ENCODE results near the gene CDKN1A. TPM values are rescaled to one million over a fixed set of nuclear protein-coding genes. Genes with fewer than 3 reads are reported as not detected.
"Not testable (repeated sequence)": the region's sequence is repeated elsewhere in the genome, so short reads cannot be mapped to it uniquely, and the experiment has no call there.

Gene CDKN1A
- total and polyA plus RNA-seq, 5 donors from 2014 or later, result 1.4 to 115 (median 1.6) TPM

GRCh38 chr6:36649701-36650484 is 28.6 kb upstream of the CDKN1A start:
- ATAC-seq (ENCODE audit: low read depth in 2 of 2) (no peak), DNase-seq (no peak)
- peak overlapping the region in 1 of 3 donors; percentile 60 for H3K27ac Mint-ChIP-seq
- H3K4me3 Mint-ChIP-seq, result no peak overlapping the region
- Histone ChIP-seq H3K4me1 (ENCODE audit: control insufficient read depth, insufficient read depth, low read length, poor library complexity, severe bottlenecking) (no peaks in the 10 kb centered on the region), H3K27ac (ENCODE audit: insufficient read depth, low read length, poor library complexity, severe bottlenecking) (no peak overlapping the region), H3K4me3 (ENCODE audit: low read depth, low read length) (no peak overlapping the region), H3K36me3 (ENCODE audit: control insufficient read depth, insufficient read depth, low read length) (no peaks in the 10 kb centered on the region), H3K27me3 (ENCODE audit: control insufficient read depth, insufficient read depth, low read length) (peaks cover 8% of the 10 kb centered on the region), H3K9me3 (ENCODE audit: control insufficient read depth in 2 of 2, low read length in 2 of 2) (no peaks in the 10 kb centered on the region)
- no peaks in the 10 kb centered on the region for H3K4me1 Mint-ChIP-seq
- no peaks in the 10 kb centered on the region for H3K36me3 Mint-ChIP-seq
- peaks cover 77% of the 10 kb centered on the region for H3K27me3 Mint-ChIP-seq
- no peaks in the 10 kb centered on the region for H3K9me3 Mint-ChIP-seq

DNA sequence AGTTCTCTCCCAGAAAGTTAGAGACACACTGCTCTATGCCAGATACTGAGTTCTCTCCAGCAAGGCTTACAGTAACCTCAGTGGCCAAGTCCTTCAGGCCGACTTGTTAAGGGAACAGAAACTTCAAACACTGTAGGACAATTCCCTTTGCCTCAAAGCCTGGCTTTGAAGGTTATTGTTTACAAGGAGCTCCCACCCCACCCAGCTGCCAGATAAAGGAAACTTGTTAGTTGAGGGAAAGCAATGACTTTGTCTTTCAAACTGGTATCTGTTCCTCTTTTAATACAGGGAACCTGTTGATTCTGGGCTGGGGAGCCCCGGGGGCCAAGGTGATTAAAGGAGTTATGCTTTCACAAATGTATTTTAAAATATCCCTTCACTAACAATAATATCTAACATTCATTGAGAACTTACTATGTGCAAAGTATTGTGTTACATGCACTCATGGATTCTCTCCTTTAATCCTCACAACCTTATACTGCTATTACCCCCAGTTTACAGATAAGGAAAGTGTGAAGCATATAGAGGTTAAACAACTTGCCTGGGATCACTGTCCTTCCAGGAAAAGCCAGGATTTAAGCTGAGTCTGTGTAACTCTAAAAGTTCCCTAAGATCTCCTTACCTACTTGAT is 27.6 kb upstream of the CDKN1A start:
- no peak overlapping the region for H3K4me3 ChIP-seq (ENCODE audit: low read depth, low read length)
- ATAC-seq (ENCODE audit: low read depth in 2 of 2) (no peak), DNase-seq (no peak)
- Mint-ChIP-seq H3K36me3 (no peaks in the 10 kb centered on the region), H3K27me3 (peaks cover 80% of the 10 kb centered on the region), H3K4me1 (no peaks in the 10 kb centered on the region), H3K27ac (no peak overlapping the region), H3K4me3 (no peak overlapping the region), H3K9me3 (no peaks in the 10 kb centered on the region)
- no peak overlapping the region for H3K27ac ChIP-seq (ENCODE audit: insufficient read depth, low read length, poor library complexity, severe bottlenecking)
- no peaks in the 10 kb centered on the region for H3K4me1 ChIP-seq (ENCODE audit: control insufficient read depth, insufficient read depth, low read length, poor library complexity, severe bottlenecking)
- H3K27me3 ChIP-seq (ENCODE audit: control insufficient read depth, insufficient read depth, low read length), result peaks cover 12% of the 10 kb centered on the region
- H3K9me3 ChIP-seq (ENCODE audit: control insufficient read depth in 2 of 2, low read length in 2 of 2), result no peaks in the 10 kb centered on the region
- H3K36me3 ChIP-seq (ENCODE audit: control insufficient read depth, insufficient read depth, low read length), result no peaks in the 10 kb centered on the region

GRCh38 chr6:36651659-36652379 is 26.7 kb upstream of the CDKN1A start:
- Histone ChIP-seq H3K4me1 (ENCODE audit: control insufficient read depth, insufficient read depth, low read length, poor library complexity, severe bottlenecking) (no peaks in the 10 kb centered on the region), H3K4me3 (ENCODE audit: low read depth, low read length) (no peak overlapping the region), H3K9me3 (ENCODE audit: control insufficient read depth in 2 of 2, low read length in 2 of 2) (no peaks in the 10 kb centered on the region), H3K27me3 (ENCODE audit: control insufficient read depth, insufficient read depth, low read length) (peaks cover 14% of the 10 kb centered on the region), H3K27ac (ENCODE audit: insufficient read depth, low read length, poor library complexity, severe bottlenecking) (no peak overlapping the region), H3K36me3 (ENCODE audit: control insufficient read depth, insufficient read depth, low read length) (no peaks in the 10 kb centered on the region)
- no peaks in the 10 kb centered on the region for H3K4me1 Mint-ChIP-seq
- no peak overlapping the region for H3K4me3 Mint-ChIP-seq
- ATAC-seq (ENCODE audit: low read depth in 2 of 2) (no peak), DNase-seq (no peak)
- peaks cover 80% of the 10 kb centered on the region for H3K27me3 Mint-ChIP-seq
- H3K9me3 Mint-ChIP-seq, result no peaks in the 10 kb centered on the region
- no peaks in the 10 kb centered on the region for H3K36me3 Mint-ChIP-seq
- H3K27ac Mint-ChIP-seq, result peak overlapping the region in 1 of 3 donors; percentile 23

DNA sequence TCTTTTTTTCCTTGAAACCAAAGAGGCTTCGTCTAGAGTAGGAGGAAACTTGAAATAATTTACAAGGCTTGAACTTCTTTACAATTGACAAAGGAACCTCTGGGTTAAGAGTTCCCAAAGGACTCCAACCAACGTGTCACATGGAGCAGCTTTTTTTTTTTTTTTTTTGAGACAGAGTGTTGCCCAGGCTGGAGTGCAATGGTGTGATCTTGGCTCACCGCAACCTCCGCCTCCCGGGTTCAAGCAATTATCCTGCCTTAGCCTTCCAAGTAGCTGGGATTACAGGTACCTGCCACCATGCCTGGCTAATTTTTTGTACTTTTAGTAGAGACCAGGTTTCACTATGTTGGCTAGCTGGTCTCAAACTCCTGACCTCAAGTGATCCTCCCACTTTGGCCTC is 24.0 kb upstream of the CDKN1A start:
- H3K4me3 ChIP-seq (ENCODE audit: low read depth, low read length); H3K4me1 Mint-ChIP-seq; H3K4me1 ChIP-seq (ENCODE audit: control insufficient read depth, insufficient read depth, low read length, poor library complexity, severe bottlenecking); H3K36me3 Mint-ChIP-seq; H3K27ac ChIP-seq (ENCODE audit: insufficient read depth, low read length, poor library complexity, severe bottlenecking); ATAC-seq (ENCODE audit: low read depth in 2 of 2); DNase-seq; H3K4me3 Mint-ChIP-seq; H3K36me3 ChIP-seq (ENCODE audit: control insufficient read depth, insufficient read depth, low read length); H3K9me3 ChIP-seq (ENCODE audit: control insufficient read depth in 2 of 2, low read length in 2 of 2); H3K9me3 Mint-ChIP-seq; H3K27ac Mint-ChIP-seq: not testable (repeated sequence)
- peaks cover 79% of the 10 kb centered on the region for H3K27me3 Mint-ChIP-seq
- H3K27me3 ChIP-seq (ENCODE audit: control insufficient read depth, insufficient read depth, low read length), result peaks cover 28% of the 10 kb centered on the region

- H3K4me1 ChIP-seq (ENCODE audit: control insufficient read depth, insufficient read depth, low read length, poor library complexity, severe bottlenecking), result no peaks in the 10 kb centered on the region
- Mint-ChIP-seq H3K27me3 (peaks cover 79% of the 10 kb centered on the region), H3K4me1 (no peaks in the 10 kb centered on the region), H3K4me3 (no peak overlapping the region), H3K36me3 (no peaks in the 10 kb centered on the region), H3K9me3 (no peaks in the 10 kb centered on the region), H3K27ac (no peak overlapping the region)
- H3K4me3 ChIP-seq (ENCODE audit: low read depth, low read length), result no peak overlapping the region
- no peaks in the 10 kb centered on the region for H3K9me3 ChIP-seq (ENCODE audit: control insufficient read depth in 2 of 2, low read length in 2 of 2)
- ATAC-seq (ENCODE audit: low read depth in 2 of 2), result no peak
- peaks cover 26% of the 10 kb centered on the region for H3K27me3 ChIP-seq (ENCODE audit: control insufficient read depth, insufficient read depth, low read length)
- no peak overlapping the region for H3K27ac ChIP-seq (ENCODE audit: insufficient read depth, low read length, poor library complexity, severe bottlenecking)
- H3K36me3 ChIP-seq (ENCODE audit: control insufficient read depth, insufficient read depth, low read length), result no peaks in the 10 kb centered on the region
- no peak for DNase-seq
These were observed 23.3 kb upstream of the CDKN1A start for GRCh38 chr6:36655085-36655724.

- H3K4me3 ChIP-seq (ENCODE audit: low read depth, low read length), result no peak overlapping the region
- Mint-ChIP-seq H3K4me1 (no peaks in the 10 kb centered on the region), H3K9me3 (no peaks in the 10 kb centered on the region), H3K36me3 (no peaks in the 10 kb centered on the region), H3K27me3 (peaks cover 75% of the 10 kb centered on the region), H3K4me3 (no peak overlapping the region), H3K27ac (no peak overlapping the region)
- H3K9me3 ChIP-seq (ENCODE audit: control insufficient read depth in 2 of 2, low read length in 2 of 2), result no peaks in the 10 kb centered on the region
- DNase-seq (no peak), ATAC-seq (ENCODE audit: low read depth in 2 of 2) (no peak)
- no peaks in the 10 kb centered on the region for H3K4me1 ChIP-seq (ENCODE audit: control insufficient read depth, insufficient read depth, low read length, poor library complexity, severe bottlenecking)
- H3K27ac ChIP-seq (ENCODE audit: insufficient read depth, low read length, poor library complexity, severe bottlenecking), result no peak overlapping the region
- H3K36me3 ChIP-seq (ENCODE audit: control insufficient read depth, insufficient read depth, low read length), result no peaks in the 10 kb centered on the region
- H3K27me3 ChIP-seq (ENCODE audit: control insufficient read depth, insufficient read depth, low read length), result peaks cover 31% of the 10 kb centered on the region
These were observed 22.1 kb upstream of the CDKN1A start for GRCh38 chr6:36656441-36656840.

GRCh38 chr6:36657271-36657670 is 21.2 kb upstream of the CDKN1A start:
- Histone ChIP-seq H3K4me3 (ENCODE audit: low read depth, low read length) (no peak overlapping the region), H3K4me1 (ENCODE audit: control insufficient read depth, insufficient read depth, low read length, poor library complexity, severe bottlenecking) (no peaks in the 10 kb centered on the region), H3K36me3 (ENCODE audit: control insufficient read depth, insufficient read depth, low read length) (no peaks in the 10 kb centered on the region), H3K27ac (ENCODE audit: insufficient read depth, low read length, poor library complexity, severe bottlenecking) (no peak overlapping the region), H3K9me3 (ENCODE audit: control insufficient read depth in 2 of 2, low read length in 2 of 2) (no peaks in the 10 kb centered on the region), H3K27me3 (ENCODE audit: control insufficient read depth, insufficient read depth, low read length) (peaks cover 33% of the 10 kb centered on the region)
- Mint-ChIP-seq H3K36me3 (no peaks in the 10 kb centered on the region), H3K27me3 (peaks cover 69% of the 10 kb centered on the region), H3K4me1 (no peaks in the 10 kb centered on the region), H3K9me3 (no peaks in the 10 kb centered on the region), H3K4me3 (no peak overlapping the region), H3K27ac (no peak overlapping the region)
- DNase-seq (no peak), ATAC-seq (ENCODE audit: low read depth in 2 of 2) (no peak)

Data from CD4-positive, CD25-positive, alpha-beta regulatory T cell (primary cell).